ENCODE measurements around the gene PRKCQ.

The PRKCQ gene

DNA sequence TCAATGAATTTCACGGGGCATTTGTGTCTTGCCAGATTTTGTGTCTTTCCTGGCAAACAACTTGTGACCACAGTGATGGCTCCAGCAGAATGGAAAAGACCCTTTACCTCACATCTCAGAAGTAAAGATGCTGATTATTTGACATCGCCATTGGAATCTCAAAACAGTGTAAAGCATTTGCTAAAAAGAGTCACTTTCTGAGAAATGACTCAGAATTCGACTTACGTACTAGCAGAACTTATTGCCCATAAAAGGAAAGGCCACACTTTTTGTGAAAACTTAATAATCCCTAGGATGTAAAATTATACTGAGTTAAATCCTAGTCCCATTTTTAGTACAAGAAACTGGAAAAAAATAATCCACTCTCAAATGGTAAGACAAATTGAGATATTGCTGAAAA lies 35.9 kb upstream of the PRKCQ start:
- Histone ChIP-seq H3K27me3 (ENCODE audit: insufficient read depth, low read depth) (no peaks in the 10 kb centered on the region), H2AFZ (ENCODE audit: low read depth) (no peak overlapping the region), H3K27ac (no peak overlapping the region), H3K36me3 (ENCODE audit: insufficient read depth) (no peaks in the 10 kb centered on the region), H3K4me2 (no peak overlapping the region), H4K20me1 (ENCODE audit: insufficient read depth) (no peaks in the 10 kb centered on the region), H3K4me1 (ENCODE audit: low read depth, poor library complexity, severe bottlenecking) (peaks cover 7% of the 10 kb centered on the region), H3K4me3 (IDR thresholded peaks at IDR 0.05; ENCODE audit: insufficient read depth, low read depth, low read length) (no peak overlapping the region), H3K9ac (no peak overlapping the region), H3K79me2 (ENCODE audit: insufficient read depth, low read depth) (no peaks in the 10 kb centered on the region)
- TF ChIP-seq CTCF (conservative IDR thresholded peaks at IDR 0.05; ENCODE audit: low read depth, low read length): no peak

GRCh38 chr10:6612371-6612770 lies 32.3 kb upstream of the PRKCQ start:
- Histone ChIP-seq H3K9ac (no peak overlapping the region), H4K20me1 (ENCODE audit: insufficient read depth) (no peaks in the 10 kb centered on the region), H2AFZ (ENCODE audit: low read depth) (no peak overlapping the region), H3K27me3 (ENCODE audit: insufficient read depth, low read depth) (no peaks in the 10 kb centered on the region), H3K36me3 (ENCODE audit: insufficient read depth) (no peaks in the 10 kb centered on the region), H3K27ac (no peak overlapping the region), H3K4me2 (no peak overlapping the region), H3K4me1 (ENCODE audit: low read depth, poor library complexity, severe bottlenecking) (peaks cover 7% of the 10 kb centered on the region), H3K4me3 (IDR thresholded peaks at IDR 0.05; ENCODE audit: insufficient read depth, low read depth, low read length) (no peak overlapping the region), H3K79me2 (ENCODE audit: insufficient read depth, low read depth) (no peaks in the 10 kb centered on the region)
- no peak for TF ChIP-seq CTCF (conservative IDR thresholded peaks at IDR 0.05; ENCODE audit: low read depth, low read length)

- no peak for TF ChIP-seq CTCF (conservative IDR thresholded peaks at IDR 0.05; ENCODE audit: low read depth, low read length)
- Histone ChIP-seq H3K27me3 (ENCODE audit: insufficient read depth, low read depth) (no peaks in the 10 kb centered on the region), H3K4me2 (no peak overlapping the region), H2AFZ (ENCODE audit: low read depth) (no peak overlapping the region), H3K9ac (no peak overlapping the region), H3K79me2 (ENCODE audit: insufficient read depth, low read depth) (no peaks in the 10 kb centered on the region), H3K4me1 (ENCODE audit: low read depth, poor library complexity, severe bottlenecking) (peaks cover 7% of the 10 kb centered on the region), H3K27ac (no peak overlapping the region), H3K36me3 (ENCODE audit: insufficient read depth) (no peaks in the 10 kb centered on the region), H3K4me3 (IDR thresholded peaks at IDR 0.05; ENCODE audit: insufficient read depth, low read depth, low read length) (no peak overlapping the region), H4K20me1 (ENCODE audit: insufficient read depth) (no peaks in the 10 kb centered on the region)
Observed at GRCh38 chr10:6610647-6611046, 30.6 kb upstream of the PRKCQ start.

GRCh38 chr10:6609625-6610024 lies 29.5 kb upstream of the PRKCQ start:
- Histone ChIP-seq H3K4me1 (ENCODE audit: low read depth, poor library complexity, severe bottlenecking) (peaks cover 7% of the 10 kb centered on the region), H2AFZ (ENCODE audit: low read depth) (no peak overlapping the region), H3K27ac (no peak overlapping the region), H3K27me3 (ENCODE audit: insufficient read depth, low read depth) (no peaks in the 10 kb centered on the region), H3K4me3 (IDR thresholded peaks at IDR 0.05; ENCODE audit: insufficient read depth, low read depth, low read length) (no peak overlapping the region), H3K36me3 (ENCODE audit: insufficient read depth) (no peaks in the 10 kb centered on the region), H4K20me1 (ENCODE audit: insufficient read depth) (no peaks in the 10 kb centered on the region), H3K79me2 (ENCODE audit: insufficient read depth, low read depth) (no peaks in the 10 kb centered on the region), H3K4me2 (no peak overlapping the region), H3K9ac (no peak overlapping the region)
- TF ChIP-seq CTCF (conservative IDR thresholded peaks at IDR 0.05; ENCODE audit: low read depth, low read length): no peak

GRCh38 chr10:6607778-6608177 lies 27.7 kb upstream of the PRKCQ start:
- Histone ChIP-seq H4K20me1 (ENCODE audit: insufficient read depth) (no peaks in the 10 kb centered on the region), H3K4me3 (IDR thresholded peaks at IDR 0.05; ENCODE audit: insufficient read depth, low read depth, low read length) (no peak overlapping the region), H2AFZ (ENCODE audit: low read depth) (no peak overlapping the region), H3K27ac (no peak overlapping the region), H3K36me3 (ENCODE audit: insufficient read depth) (no peaks in the 10 kb centered on the region), H3K79me2 (ENCODE audit: insufficient read depth, low read depth) (no peaks in the 10 kb centered on the region), H3K9ac (no peak overlapping the region), H3K4me2 (no peak overlapping the region), H3K27me3 (ENCODE audit: insufficient read depth, low read depth) (no peaks in the 10 kb centered on the region), H3K4me1 (ENCODE audit: low read depth, poor library complexity, severe bottlenecking) (peaks cover 7% of the 10 kb centered on the region)
- no peak for TF ChIP-seq CTCF (conservative IDR thresholded peaks at IDR 0.05; ENCODE audit: low read depth, low read length)
